Measurements from ENCODE around the gene HDAC4. TPM values are rescaled to one million over a fixed set of nuclear protein-coding genes. Genes with fewer than 3 reads are reported as not detected.

HDAC4 gene
- total RNA-seq, 1 donor from 2014 or later: 11.8 TPM

GRCh38 chr2:239078128-239078924 lies 322.5 kb downstream of the HDAC4 start:
- H3K9ac ChIP-seq (ENCODE audit: low read length): no peak overlapping the region
- no peaks in the 10 kb centered on the region for H3K79me2 ChIP-seq (ENCODE audit: insufficient read depth, low read length)
- TF ChIP-seq EZH2 (IDR thresholded peaks at IDR 0.05; ENCODE audit: insufficient read depth, low read length) (no peak), CTCF (IDR thresholded peaks at IDR 0.05; ENCODE audit: insufficient read depth, low read depth, low read length) (no peak)
- Mint-ChIP-seq H3K4me1 (ENCODE audit: low read depth, unreplicated experiment) (no peaks in the 10 kb centered on the region), H3K9me3 (ENCODE audit: unreplicated experiment) (no peaks in the 10 kb centered on the region), H3K27me3 (ENCODE audit: low read depth, unreplicated experiment) (peaks cover 3% of the 10 kb centered on the region), H3K36me3 (ENCODE audit: low read depth, unreplicated experiment) (peaks cover 6% of the 10 kb centered on the region), H3K27ac (ENCODE audit: unreplicated experiment) (no peak overlapping the region), H3K4me3 (ENCODE audit: unreplicated experiment) (no peak overlapping the region)
- FAIRE-seq (no peak), DNase-seq (ENCODE audit: low read depth) (no peak)
- no peaks in the 10 kb centered on the region for H3K9me3 ChIP-seq (ENCODE audit: insufficient read depth, low read depth, low read length)
- no peaks in the 10 kb centered on the region for H3K4me1 ChIP-seq (ENCODE audit: insufficient read depth, low read length)
- H3K27me3 ChIP-seq (ENCODE audit: insufficient read depth, low read length): no peaks in the 10 kb centered on the region
- no peak overlapping the region for H2AFZ ChIP-seq (ENCODE audit: low read depth, low read length)
- no peak overlapping the region for H3K4me3 ChIP-seq (ENCODE audit: insufficient read depth, low read depth, low read length)
- H3K27ac ChIP-seq (ENCODE audit: low read depth, low read length): no peak overlapping the region
- H4K20me1 ChIP-seq (ENCODE audit: insufficient read depth, low read length): no peaks in the 10 kb centered on the region
- H3K4me2 ChIP-seq (ENCODE audit: low read length): no peak overlapping the region
- no peaks in the 10 kb centered on the region for H3K36me3 ChIP-seq (ENCODE audit: insufficient read depth, low read length)

GRCh38 chr2:239077260-239077659 lies 323.6 kb downstream of the HDAC4 start:
- H3K79me2 ChIP-seq (ENCODE audit: insufficient read depth, low read length): no peaks in the 10 kb centered on the region
- H3K4me1 Mint-ChIP-seq (ENCODE audit: low read depth, unreplicated experiment): no peaks in the 10 kb centered on the region
- H3K27ac Mint-ChIP-seq (ENCODE audit: unreplicated experiment): no peak overlapping the region
- H3K9me3 ChIP-seq (ENCODE audit: insufficient read depth, low read depth, low read length): no peaks in the 10 kb centered on the region
- H2AFZ ChIP-seq (ENCODE audit: low read depth, low read length): no peak overlapping the region
- H3K36me3 Mint-ChIP-seq (ENCODE audit: low read depth, unreplicated experiment): peaks cover 13% of the 10 kb centered on the region
- H4K20me1 ChIP-seq (ENCODE audit: insufficient read depth, low read length): no peaks in the 10 kb centered on the region
- DNase-seq (ENCODE audit: low read depth) (no peak), FAIRE-seq (no peak)
- TF ChIP-seq EZH2 (IDR thresholded peaks at IDR 0.05; ENCODE audit: insufficient read depth, low read length) (no peak), CTCF (IDR thresholded peaks at IDR 0.05; ENCODE audit: insufficient read depth, low read depth, low read length) (no peak)
- H3K27me3 ChIP-seq (ENCODE audit: insufficient read depth, low read length): no peaks in the 10 kb centered on the region
- H3K27me3 Mint-ChIP-seq (ENCODE audit: low read depth, unreplicated experiment): peaks cover 3% of the 10 kb centered on the region
- H3K4me3 Mint-ChIP-seq (ENCODE audit: unreplicated experiment): no peak overlapping the region
- H3K9me3 Mint-ChIP-seq (ENCODE audit: unreplicated experiment): no peaks in the 10 kb centered on the region
- H3K9ac ChIP-seq (ENCODE audit: low read length): no peak overlapping the region
- H3K4me1 ChIP-seq (ENCODE audit: insufficient read depth, low read length): no peaks in the 10 kb centered on the region
- H3K36me3 ChIP-seq (ENCODE audit: insufficient read depth, low read length): no peaks in the 10 kb centered on the region
- H3K4me3 ChIP-seq (ENCODE audit: insufficient read depth, low read depth, low read length): no peak overlapping the region
- no peak overlapping the region for H3K4me2 ChIP-seq (ENCODE audit: low read length)
- no peak overlapping the region for H3K27ac ChIP-seq (ENCODE audit: low read depth, low read length)
